K562 (cell line): ENCODE measurements around the gene ADK. TPM values are rescaled to one million over a fixed set of nuclear protein-coding genes. Genes with fewer than 3 reads are reported as not detected.
A peak's percentile ranks its signal among the peaks of the same experiment; 100 is the strongest.

Source experiments
- ATAC-seq: fragments of 200-7000 bp; cut with Tn5 transposase; 3 replicates; pipeline ENCODE4 v1.9.1; 2020; ENCODE audit warnings: moderate library complexity
- BruUV-seq: library from RNA; stranded (reverse); fragments of 400-500 nt; replicated peaks from 2 replicates; lab custom pipeline; 2021; lab: Mats Ljungman, UMichigan
- CTCF ChIA-PET: fragments of 300-600 bp; formaldehyde crosslinking; extraction: SDS; loops from one replicate; lab custom pipeline; 2021; ENCODE audit warnings: low intra/inter-chr PET ratio; lab: Yijun Ruan, JAX
- POLR2A ChIA-PET: fragments of 300-600, 350-650 bp; sonication (Branson Sonifier 250); formaldehyde crosslinking; extraction: SDS; loops from one replicate; lab custom pipeline; 2021; ENCODE audit warnings: antibody characterized with exemption, inconsistent platforms; lab: Yijun Ruan, JAX
- DNase-seq, 4 experiments: peaks; one replicate each; pipeline versions ENCODE4 v3.0.0 to v3.0.0-alpha.2; 2011 to 2018; ENCODE audit warnings: low spot score in 3 of 4, mixed read lengths in 3 of 4; ENCODE audit errors: extremely low read depth in 1 of 4
- FAIRE-seq: peaks from 2 replicates; lab custom pipeline; 2011; peaks lifted over from hg19 to GRCh38; lab: Jason Lieb, UNC
- H2AFZ ChIP-seq: 2 replicates; pipeline ENCODE4 v1.6.0; 2011; ENCODE audit warnings: low read depth, low read length, control low read depth, inconsistent platforms
- H3K27ac ChIP-seq: fragments of 200-600 bp; 3 replicates; pipeline ENCODE4 v1.8.0; 2011; ENCODE audit warnings: low read depth, mild to moderate bottlenecking, control low read depth, inconsistent platforms, low read length, moderate library complexity, mixed read lengths; ENCODE audit errors: extremely low read depth
- H3K27me3 ChIP-seq, 2 experiments: fragments of 300-600 bp in 1 of 2; 2 replicates in 1 of 2; 3 replicates in 1 of 2; pipeline versions ENCODE4 v1.6.0 to v1.8.0; 2011; ENCODE audit warnings: inconsistent platforms in 2 of 2, low read length in 2 of 2, mild to moderate bottlenecking in 1 of 2, mixed read lengths in 1 of 2, moderate library complexity in 1 of 2; ENCODE audit not compliant: control insufficient read depth in 2 of 2, insufficient read depth in 2 of 2
- H3K36me3 ChIP-seq: fragments of 300-600 bp; 3 replicates; pipeline ENCODE4 v1.8.0; 2011; ENCODE audit warnings: mild to moderate bottlenecking, low read length, inconsistent platforms; ENCODE audit not compliant: control insufficient read depth, insufficient read depth
- H3K4me1 ChIP-seq, 2 experiments: fragments of 200-600 bp in 1 of 2; replicated peaks in 1 of 2; 2 replicates in 1 of 2; 3 replicates in 1 of 2; pipeline versions ENCODE4 v1.5.1 to v1.8.0; 2011; ENCODE audit warnings: inconsistent platforms in 2 of 2, low read length in 2 of 2, mild to moderate bottlenecking in 1 of 2, mixed read lengths in 1 of 2, moderate library complexity in 1 of 2; ENCODE audit not compliant: control insufficient read depth in 2 of 2, insufficient read depth in 2 of 2
- H3K4me2 ChIP-seq: 2 replicates; pipeline ENCODE4 v1.6.1; 2011; ENCODE audit warnings: low read length, control low read depth, inconsistent platforms, mixed read lengths; ENCODE audit not compliant: insufficient read depth
- H3K4me3 ChIP-seq: fragments of 200-600 bp; sonication (generic), shearing (Covaris generic); 2 replicates; pipeline ENCODE4 v1.5.1; 2016; ENCODE audit warnings: control low read depth, inconsistent platforms
- H3K79me2 ChIP-seq: fragments of 200-600 bp; 3 replicates; pipeline ENCODE4 v1.8.0; 2011; ENCODE audit warnings: low read length, inconsistent platforms; ENCODE audit not compliant: control insufficient read depth, insufficient read depth
- H3K9ac ChIP-seq, 2 experiments: 2 replicates each; pipeline versions ENCODE4 v1.6.0 to v1.6.1; 2011; ENCODE audit warnings: low read depth in 2 of 2, low read length in 2 of 2, control low read depth in 1 of 2, inconsistent platforms in 1 of 2, mild to moderate bottlenecking in 1 of 2, mixed read lengths in 1 of 2; ENCODE audit not compliant: insufficient read depth in 1 of 2
- H3K9me1 ChIP-seq: one replicate; pipeline ENCODE4 v1.6.0; 2011; ENCODE audit warnings: inconsistent platforms, mild to moderate bottlenecking, low read length, moderate library complexity; ENCODE audit not compliant: control insufficient read depth, insufficient read depth
- H3K9me3 ChIP-seq: replicated peaks from 2 replicates; pipeline ENCODE4 v1.5.1; 2011; ENCODE audit warnings: low read depth, low read length, inconsistent platforms; ENCODE audit not compliant: control insufficient read depth, insufficient read depth
- H4K20me1 ChIP-seq: replicated peaks from 2 replicates; pipeline ENCODE4 v1.6.1; 2011; ENCODE audit warnings: low read length, inconsistent platforms, mixed read lengths; ENCODE audit not compliant: control insufficient read depth, insufficient read depth
- CBFA2T2 ChIP-seq: fragments of 450-650 bp; conservative IDR thresholded peaks from 2 replicates; pipeline ENCODE4 v1.6.1; 2017; ENCODE audit warnings: mild to moderate bottlenecking
- E2F3 ChIP-seq: fragments of 250-450 bp; sonication (Bioruptor Pico); IDR thresholded peaks from 2 replicates; pipeline ENCODE4 v1.4.0; 2020; ENCODE audit warnings: mild to moderate bottlenecking
- ELF4 ChIP-seq: fragments of 450-650 bp; formaldehyde crosslinking; IDR thresholded peaks from 2 replicates; pipeline ENCODE4 v1.4.0; 2022; ENCODE audit warnings: missing genetic modification characterization
- LCOR ChIP-seq: sonication (generic); formaldehyde crosslinking; IDR thresholded peaks from 2 replicates; pipeline ENCODE4 v1.8.0; 2022; ENCODE audit warnings: mild to moderate bottlenecking, missing genetic modification reagents
- MAZ ChIP-seq, 2 experiments: fragments of 450-650 bp in 1 of 2; sonication (generic) in 1 of 2; formaldehyde crosslinking; IDR thresholded peaks in 1 of 2; conservative IDR thresholded peaks in 1 of 2; 2 replicates each; pipeline versions ENCODE4 v1.4.0 to v1.5.0; 2020; ENCODE audit warnings: mild to moderate bottlenecking in 1 of 2, missing genetic modification reagents in 1 of 2
- NCOA4 ChIP-seq: fragments of 450-650 bp; IDR thresholded peaks from 2 replicates; pipeline ENCODE4 v1.6.1; 2018; ENCODE audit warnings: mild to moderate bottlenecking; ENCODE audit not compliant: partially characterized antibody
- U2AF2 ChIP-seq: fragments of 200-400 bp; formaldehyde crosslinking; optimal IDR thresholded peaks from 2 replicates; pipeline ENCODE3; 2017; ENCODE audit warnings: low read depth, mild to moderate bottlenecking, low read length
- ZBTB33 ChIP-seq: sonication (generic); formaldehyde crosslinking; IDR thresholded peaks from 2 replicates; pipeline ENCODE4 v1.8.1; 2023; ENCODE audit warnings: mild to moderate bottlenecking, missing genetic modification reagents
- WGBS: fragments of 100-300 bp; shearing (Covaris generic); methylation state at CpG from one replicate; pipeline ENCODE4 v1.1.6; 2016; ENCODE audit warnings: low coverage, mixed read lengths; ENCODE audit not compliant: insufficient coverage; ENCODE audit errors: missing lambda C conversion rate; 5-methylcytosine and 5-hydroxymethylcytosine counted together
- in situ Hi-C: fragments of 300-500 bp; cut with MboI; formaldehyde crosslinking; loops from 4 replicates; pipeline ENCODE4 v1.15.0; 2018; ENCODE audit warnings: inconsistent platforms, mixed read lengths
- intact Hi-C: fragments of 100-400 bp; cut with micrococcal nuclease; formaldehyde crosslinking; loops from 2 replicates; pipeline ENCODE4 v1.14.2; 2022
- polyA plus RNA-seq, 8 experiments: library from polyadenylated mRNA; depleted of rRNA in 4 of 8; stranded (reverse) in 5 of 8; unstranded in 3 of 8; fragments of >200 nt; fragmentation: Nextera tagmentation in 2 of 8; fragmentation: Illumina TruSeq in 1 of 8; extraction: Ambion mirVana in 2 of 8; extraction: Trizol in 1 of 8; gene quantifications; 2 replicates each; pipeline versions ENCODE4 v1.2.1 to v1.2.3, GENCODE V29; 2011 to 2014; ENCODE audit warnings: inconsistent platforms in 1 of 8, missing spikeins in 1 of 8
- total RNA-seq, 7 experiments: library from RNA; depleted of rRNA in 6 of 7; stranded (reverse); fragments of >200 nt in 6 of 7; fragmentation: Illumina TruSeq in 2 of 7; extraction: Trizol in 2 of 7; gene quantifications; 2 replicates each; pipeline versions ENCODE4 v1.2.1 to v1.2.3, GENCODE V29; 2011 to 2021; ENCODE audit warnings: low replicate concordance in 1 of 7
- TF ChIP-seq, protein P1 (sequence below): fragments of 250-450 bp; sonication (Bioruptor Pico); IDR thresholded peaks from 2 replicates; pipeline ENCODE4 v1.4.0; 2020
- TF ChIP-seq, protein P2 (sequence below), 2 experiments: fragments of 450-650 bp in 1 of 2; sonication (generic) in 1 of 2; formaldehyde crosslinking in 1 of 2; IDR thresholded peaks in 1 of 2; conservative IDR thresholded peaks in 1 of 2; 2 replicates each; pipeline versions ENCODE4 v1.6.1 to v1.8.1; 2016 to 2023; ENCODE audit warnings: mild to moderate bottlenecking in 2 of 2, moderate library complexity in 2 of 2, inconsistent platforms in 1 of 2, missing genetic modification reagents in 1 of 2
- TF ChIP-seq, protein P3 (sequence below): fragments of 250-450 bp; sonication (Bioruptor Pico); IDR thresholded peaks from 2 replicates; pipeline ENCODE4 v1.8.0; 2021; ENCODE audit warnings: borderline replicate concordance, mild to moderate bottlenecking, moderate library complexity; ENCODE audit not compliant: poor library complexity, severe bottlenecking

ADK gene
- total and polyA plus RNA-seq, 9 of the 15 experiments (the other 6 are each of a cell fraction or from before 2014, with no cell fraction given) = 54.2 to 97.8 (median 73.6) TPM

- Histone ChIP-seq H3K4me3 (no peak overlapping the region), H3K4me1 (no peaks in the 10 kb centered on the region; a peak in 1 of 5 replicates), H3K27me3 (no peaks in the 10 kb centered on the region), H3K9ac (no peak overlapping the region), H4K20me1 (no peaks in the 10 kb centered on the region), H3K9me1 (no peaks in the 10 kb centered on the region), H2AFZ (no peak overlapping the region), H3K4me2 (no peak overlapping the region), H3K79me2 (no peaks in the 10 kb centered on the region), H3K9me3 (no peaks in the 10 kb centered on the region), H3K36me3 (0 out of 3 replicates have a peak, but pooled peaks cover 3% of the 10 kb centered on the region), H3K27ac (no peak overlapping the region)
- no peak for FAIRE-seq
- ChIA-PET CTCF (no interaction called here), POLR2A (no interaction called here)
- DNase-seq = no peak
- intact Hi-C loops = no loop called here
- BruUV-seq = no TSS peak
- ATAC-seq = no peak
- in situ Hi-C loops = no loop called here
- WGBS = 19% methylated on average over 1 of the region's 1 CpG
- TF ChIP-seq, protein P1, sequence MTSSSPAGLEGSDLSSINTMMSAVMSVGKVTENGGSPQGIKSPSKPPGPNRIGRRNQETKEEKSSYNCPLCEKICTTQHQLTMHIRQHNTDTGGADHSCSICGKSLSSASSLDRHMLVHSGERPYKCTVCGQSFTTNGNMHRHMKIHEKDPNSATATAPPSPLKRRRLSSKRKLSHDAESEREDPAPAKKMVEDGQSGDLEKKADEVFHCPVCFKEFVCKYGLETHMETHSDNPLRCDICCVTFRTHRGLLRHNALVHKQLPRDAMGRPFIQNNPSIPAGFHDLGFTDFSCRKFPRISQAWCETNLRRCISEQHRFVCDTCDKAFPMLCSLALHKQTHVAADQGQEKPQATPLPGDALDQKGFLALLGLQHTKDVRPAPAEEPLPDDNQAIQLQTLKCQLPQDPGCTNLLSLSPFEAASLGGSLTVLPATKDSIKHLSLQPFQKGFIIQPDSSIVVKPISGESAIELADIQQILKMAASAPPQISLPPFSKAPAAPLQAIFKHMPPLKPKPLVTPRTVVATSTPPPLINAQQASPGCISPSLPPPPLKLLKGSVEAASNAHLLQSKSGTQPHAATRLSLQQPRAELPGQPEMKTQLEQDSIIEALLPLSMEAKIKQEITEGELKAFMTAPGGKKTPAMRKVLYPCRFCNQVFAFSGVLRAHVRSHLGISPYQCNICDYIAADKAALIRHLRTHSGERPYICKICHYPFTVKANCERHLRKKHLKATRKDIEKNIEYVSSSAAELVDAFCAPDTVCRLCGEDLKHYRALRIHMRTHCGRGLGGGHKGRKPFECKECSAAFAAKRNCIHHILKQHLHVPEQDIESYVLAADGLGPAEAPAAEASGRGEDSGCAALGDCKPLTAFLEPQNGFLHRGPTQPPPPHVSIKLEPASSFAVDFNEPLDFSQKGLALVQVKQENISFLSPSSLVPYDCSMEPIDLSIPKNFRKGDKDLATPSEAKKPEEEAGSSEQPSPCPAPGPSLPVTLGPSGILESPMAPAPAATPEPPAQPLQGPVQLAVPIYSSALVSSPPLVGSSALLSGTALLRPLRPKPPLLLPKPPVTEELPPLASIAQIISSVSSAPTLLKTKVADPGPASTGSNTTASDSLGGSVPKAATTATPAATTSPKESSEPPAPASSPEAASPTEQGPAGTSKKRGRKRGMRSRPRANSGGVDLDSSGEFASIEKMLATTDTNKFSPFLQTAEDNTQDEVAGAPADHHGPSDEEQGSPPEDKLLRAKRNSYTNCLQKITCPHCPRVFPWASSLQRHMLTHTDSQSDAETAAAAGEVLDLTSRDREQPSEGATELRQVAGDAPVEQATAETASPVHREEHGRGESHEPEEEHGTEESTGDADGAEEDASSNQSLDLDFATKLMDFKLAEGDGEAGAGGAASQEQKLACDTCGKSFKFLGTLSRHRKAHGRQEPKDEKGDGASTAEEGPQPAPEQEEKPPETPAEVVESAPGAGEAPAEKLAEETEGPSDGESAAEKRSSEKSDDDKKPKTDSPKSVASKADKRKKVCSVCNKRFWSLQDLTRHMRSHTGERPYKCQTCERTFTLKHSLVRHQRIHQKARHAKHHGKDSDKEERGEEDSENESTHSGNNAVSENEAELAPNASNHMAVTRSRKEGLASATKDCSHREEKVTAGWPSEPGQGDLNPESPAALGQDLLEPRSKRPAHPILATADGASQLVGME (CRISPR knock-in tag) = no peak
- no peak for TF ChIP-seq ELF4 (CRISPR knock-in tag)
- TF ChIP-seq NCOA4 = no peak
- TF ChIP-seq, protein P2, sequence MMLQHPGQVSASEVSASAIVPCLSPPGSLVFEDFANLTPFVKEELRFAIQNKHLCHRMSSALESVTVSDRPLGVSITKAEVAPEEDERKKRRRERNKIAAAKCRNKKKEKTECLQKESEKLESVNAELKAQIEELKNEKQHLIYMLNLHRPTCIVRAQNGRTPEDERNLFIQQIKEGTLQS (IDR thresholded peaks at IDR 0.05) = 0 out of 2 replicates have a peak, but pooled peaks have one; percentile 7
- TF ChIP-seq, protein P2 (CRISPR knock-in tag; conservative IDR thresholded peaks at IDR 0.05) = no peak
- TF ChIP-seq LCOR (CRISPR knock-in tag) = no peak
- TF ChIP-seq E2F3 (CRISPR knock-in tag) = no peak
- TF ChIP-seq, protein P3, sequence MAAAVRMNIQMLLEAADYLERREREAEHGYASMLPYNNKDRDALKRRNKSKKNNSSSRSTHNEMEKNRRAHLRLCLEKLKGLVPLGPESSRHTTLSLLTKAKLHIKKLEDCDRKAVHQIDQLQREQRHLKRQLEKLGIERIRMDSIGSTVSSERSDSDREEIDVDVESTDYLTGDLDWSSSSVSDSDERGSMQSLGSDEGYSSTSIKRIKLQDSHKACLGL (CRISPR knock-in tag) = no peak
- TF ChIP-seq ZBTB33 (CRISPR knock-in tag) = no peak
- TF ChIP-seq MAZ (CRISPR knock-in tag; conservative IDR thresholded peaks at IDR 0.05 in 1 of 2, IDR thresholded peaks at IDR 0.05 in 1 of 2) = no peak
- TF ChIP-seq U2AF2 = no peak
- TF ChIP-seq CBFA2T2 = no peak
Observed at GRCh38 chr10:74642901-74643595, 492.0 kb downstream of the ADK start.
